ENCODE data around the gene PROCA1.

The PROCA1 gene

GRCh38 chr17:28711723-28712031, at the start of gene PROCA1:
TSS of gene PROCA1 (minus strand) at chr17:28711888. CDS start at chr17:28711660, 228 bp downstream.
- no peak for DNase-seq (ENCODE audit: low read depth)

GRCh38 chr17:28760601-28761562, 49.2 kb upstream of the PROCA1 start:
- no peak for DNase-seq (ENCODE audit: low read depth)

- no peak for DNase-seq (ENCODE audit: low read depth)
Measured at GRCh38 chr17:28759256-28759865, 47.7 kb upstream of the PROCA1 start.

- DNase-seq (ENCODE audit: low read depth), result no peak
Measured at GRCh38 chr17:28758411-28759121, 46.9 kb upstream of the PROCA1 start.

GRCh38 chr17:28756049-28756804, 44.5 kb upstream of the PROCA1 start:
- DNase-seq (ENCODE audit: low read depth), result no peak

GRCh38 chr17:28755486-28755885, 43.8 kb upstream of the PROCA1 start:
- no peak for DNase-seq (ENCODE audit: low read depth)

GRCh38 chr17:28751600-28752366, 40.1 kb upstream of the PROCA1 start:
- no peak for DNase-seq (ENCODE audit: low read depth)

GRCh38 chr17:28750178-28751047, 38.7 kb upstream of the PROCA1 start:
- DNase-seq (ENCODE audit: low read depth), result peak; percentile 84

GRCh38 chr17:28749516-28750177, 38.0 kb upstream of the PROCA1 start:
- DNase-seq (ENCODE audit: low read depth), result no peak

GRCh38 chr17:28748852-28749515, 37.3 kb upstream of the PROCA1 start:
- no peak for DNase-seq (ENCODE audit: low read depth)

- no peak for DNase-seq (ENCODE audit: low read depth)
Measured at GRCh38 chr17:28747801-28748750, 36.4 kb upstream of the PROCA1 start.

- DNase-seq (ENCODE audit: low read depth), result no peak
Measured at GRCh38 chr17:28747051-28747691, 35.5 kb upstream of the PROCA1 start.

- DNase-seq (ENCODE audit: low read depth), result no peak
Measured at GRCh38 chr17:28746611-28747050, 34.9 kb upstream of the PROCA1 start.

- DNase-seq (ENCODE audit: low read depth), result no peak
Measured at GRCh38 chr17:28745786-28746411, 34.2 kb upstream of the PROCA1 start.

- no peak for DNase-seq (ENCODE audit: low read depth)
Measured at GRCh38 chr17:28744972-28745785, 33.5 kb upstream of the PROCA1 start.
